Umbilical cord (tissue), 2 donors: ENCODE results near the gene BMP8B. TPM values are rescaled to one million over a fixed set of nuclear protein-coding genes. Genes with fewer than 3 reads are reported as not detected.

Source experiments
- DNase-seq: peaks from one replicate; pipeline ENCODE4 v3.0.0-alpha.2; 2015; ENCODE audit warnings: low spot score
- total RNA-seq: library from RNA; depleted of rRNA; stranded (reverse); fragments of >200 nt; gene quantifications from one replicate; pipeline ENCODE4 v1.2.3, GENCODE V29; 2014; ENCODE audit warnings: low replicate concordance; ENCODE audit not compliant: insufficient read depth

The BMP8B gene
- total RNA-seq, 1 donor from 2014 or later = 0.48 TPM

- no peak for DNase-seq
Measured at GRCh38 chr1:39727221-39727931, 61.3 kb downstream of the BMP8B start.

- no peak for DNase-seq
Measured at GRCh38 chr1:39726600-39726999, 62.1 kb downstream of the BMP8B start.

- DNase-seq = no peak
Measured at GRCh38 chr1:39722495-39722894, 66.2 kb downstream of the BMP8B start.

- DNase-seq = no peak
Measured at GRCh38 chr1:39721664-39722063, 67.0 kb downstream of the BMP8B start.

GRCh38 chr1:39720094-39720999 lies 68.3 kb downstream of the BMP8B start:
- peak; percentile 72 for DNase-seq

- DNase-seq = no peak
Measured at GRCh38 chr1:39717809-39718208, 70.9 kb downstream of the BMP8B start.

GRCh38 chr1:39713557-39713956 lies 75.1 kb downstream of the BMP8B start:
- DNase-seq = no peak

GRCh38 chr1:39711966-39712340 lies 76.7 kb downstream of the BMP8B start:
- DNase-seq = no peak

GRCh38 chr1:39711104-39711965 lies 77.3 kb downstream of the BMP8B start:
- peak; percentile 81 for DNase-seq

- no peak for DNase-seq
Measured at GRCh38 chr1:39707506-39707905, 81.2 kb downstream of the BMP8B start.

Other genes with a start within 250 kb of the BMP8B start
- gene PABPC4, start 212.1 kb downstream of the BMP8B start, total RNA-seq = 103 TPM
- 4.1 TPM for gene HEYL, start 149.2 kb downstream of the BMP8B start, total RNA-seq
- 2.9 TPM for gene NT5C1A, start 116.8 kb downstream of the BMP8B start, total RNA-seq
- gene HPCAL4, start 97.4 kb downstream of the BMP8B start, total RNA-seq = 1.4 TPM
- 39.0 TPM for gene PPIE, start 50.0 kb downstream of the BMP8B start, total RNA-seq
- not detected for gene OXCT2, start 17.5 kb downstream of the BMP8B start, total RNA-seq
- gene TRIT1, start 94.6 kb upstream of the BMP8B start, total RNA-seq = 26.7 TPM
- 12.5 TPM for gene MYCL, start 113.1 kb upstream of the BMP8B start, total RNA-seq
- gene MFSD2A, start 166.3 kb upstream of the BMP8B start, total RNA-seq = 9.1 TPM